Hematopoietic multipotent progenitor cell treated with erythropoietin and hydrocortisone succinate and interleukin-3 and kit ligand, for 15 days (in vitro differentiated cells): ENCODE results near the gene CPAMD8.

Experiments
- DNase-seq: peaks from one replicate; pipeline ENCODE4 v3.0.0-alpha.2; 2015; ENCODE audit warnings: low spot score

The CPAMD8 gene

DNA sequence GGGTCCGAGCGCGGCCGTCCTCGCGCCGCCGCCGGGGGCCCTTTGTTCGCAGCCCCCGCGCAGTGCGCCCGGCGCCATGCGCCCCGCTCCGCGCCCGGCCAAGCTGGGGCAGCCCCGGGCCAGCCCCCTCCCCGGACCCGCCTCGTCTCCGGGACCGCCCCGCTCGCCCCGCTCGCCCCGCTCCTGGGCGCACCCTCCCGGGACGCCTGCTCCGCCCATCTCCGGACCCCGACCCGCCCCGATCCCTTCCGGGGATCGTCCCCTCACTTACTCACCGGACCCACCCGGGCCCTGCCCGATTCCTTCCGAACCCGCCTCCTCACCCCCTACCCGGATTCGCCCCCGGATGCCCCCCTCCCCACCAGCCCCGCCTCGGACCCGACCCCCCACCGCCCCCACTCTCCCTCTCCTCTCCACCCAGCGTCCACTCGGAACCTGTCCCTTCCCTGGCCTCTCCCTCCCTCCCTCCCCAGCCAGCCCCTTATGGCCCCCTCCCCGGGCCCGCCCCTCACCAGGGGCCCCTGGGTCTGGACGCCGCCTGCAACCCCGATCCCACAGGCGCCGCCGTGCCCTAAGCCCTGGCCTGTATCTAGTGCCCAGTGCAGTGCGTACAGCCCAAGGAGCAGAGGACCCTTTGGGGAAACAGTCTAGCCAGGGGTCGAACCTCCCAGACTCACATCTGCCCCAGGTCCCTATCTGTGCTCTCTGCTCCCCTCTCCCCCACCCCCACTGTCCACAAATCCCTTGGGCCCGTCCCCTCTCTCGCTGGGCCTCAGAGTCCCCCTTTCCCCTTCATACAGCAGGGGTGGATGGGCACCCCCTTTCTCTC lies at the start of gene CPAMD8:
Gene CPAMD8, minus strand, starts transcription at position 105 of the 829 bp plus-strand sequence. CDS start 168 bp downstream, outside the sequence.
- no peak for DNase-seq

DNA sequence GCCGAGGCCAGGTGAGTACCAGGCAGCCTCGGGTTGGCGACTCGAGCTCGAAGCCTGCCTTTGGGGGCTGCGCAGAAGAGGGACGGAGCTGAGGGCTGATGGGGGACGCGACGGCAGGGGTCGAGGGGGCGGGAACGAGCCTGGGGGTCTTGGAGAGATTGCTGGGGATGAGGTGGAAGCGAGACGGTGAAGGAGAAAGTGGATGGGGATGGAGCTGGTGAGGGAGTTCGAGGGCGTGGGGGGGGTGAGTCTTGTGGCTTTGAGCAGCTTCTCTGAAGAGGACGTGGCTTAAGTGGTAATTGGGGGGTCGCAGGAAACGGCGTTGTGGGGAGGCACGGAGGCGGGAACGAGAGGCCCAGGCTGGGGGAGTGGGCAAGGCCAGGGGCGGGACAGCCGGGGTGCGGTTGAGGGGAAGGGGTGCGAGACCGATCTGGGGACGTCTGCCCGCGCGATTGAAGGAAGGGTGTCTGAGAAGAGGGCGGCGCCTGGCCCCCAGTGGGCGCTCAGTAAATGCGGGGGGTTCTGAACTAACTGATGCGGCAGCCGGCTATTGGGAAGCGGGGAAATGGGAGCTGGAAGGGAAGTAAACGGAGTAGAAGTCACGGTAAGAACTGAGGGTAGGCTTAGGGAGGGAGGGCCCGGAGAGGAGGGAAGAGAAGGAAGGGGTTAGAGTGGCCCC lies 49.4 kb upstream of the CPAMD8 start:
- DNase-seq = peak; percentile 16

DNA sequence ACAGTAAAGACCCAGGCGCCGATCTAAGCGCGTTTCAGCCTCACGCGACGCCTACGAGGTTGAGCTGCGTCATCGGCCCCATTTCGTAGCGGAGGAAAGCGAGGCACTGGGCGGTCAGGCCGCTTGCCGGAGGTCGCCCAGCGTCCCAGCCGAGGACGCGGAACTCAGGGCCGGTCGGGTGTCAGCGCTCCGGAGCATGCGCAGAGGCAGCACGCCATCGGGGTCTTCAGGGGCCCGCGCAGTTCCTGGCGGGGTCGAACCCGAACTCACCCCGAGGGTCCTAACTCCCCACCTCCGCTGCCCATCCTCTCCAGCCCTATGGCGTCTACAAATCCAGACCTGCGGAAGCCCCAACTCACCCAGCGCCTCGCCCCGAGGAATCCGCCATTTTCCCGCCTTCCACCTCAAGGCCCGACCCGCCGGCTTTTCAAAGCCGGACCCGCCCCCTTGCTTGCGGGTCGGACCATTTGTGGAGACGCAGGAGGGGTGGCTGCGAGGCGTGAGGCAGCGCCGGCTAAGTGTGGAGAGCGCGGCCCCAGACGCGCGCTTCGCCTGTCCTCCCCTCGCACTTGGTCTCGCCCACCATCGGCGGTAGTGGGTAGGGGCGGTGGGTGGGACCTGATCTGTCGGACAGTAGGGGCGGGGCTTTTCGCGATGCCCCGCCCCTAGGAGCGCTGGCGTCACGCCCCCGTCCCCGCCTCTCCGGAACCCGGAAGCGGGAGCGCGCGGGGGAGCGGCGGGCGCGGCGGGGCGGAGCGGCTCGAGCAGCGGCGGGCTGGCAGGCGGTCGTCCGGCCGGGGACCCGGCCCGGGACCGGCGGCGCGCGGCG lies 48.6 kb upstream of the CPAMD8 start, which contains the start of the genes HAUS8 and MYO9B:
Gene HAUS8, minus strand, starts transcription at position 418 of the 829 bp plus-strand sequence. Its CDS starts 30 bp downstream, at position 388.
Gene MYO9B, plus strand, starts transcription at position 743 of the 829 bp plus-strand sequence. CDS start 25,941 bp downstream, outside the sequence.
- peak; percentile 99 for DNase-seq

DNA sequence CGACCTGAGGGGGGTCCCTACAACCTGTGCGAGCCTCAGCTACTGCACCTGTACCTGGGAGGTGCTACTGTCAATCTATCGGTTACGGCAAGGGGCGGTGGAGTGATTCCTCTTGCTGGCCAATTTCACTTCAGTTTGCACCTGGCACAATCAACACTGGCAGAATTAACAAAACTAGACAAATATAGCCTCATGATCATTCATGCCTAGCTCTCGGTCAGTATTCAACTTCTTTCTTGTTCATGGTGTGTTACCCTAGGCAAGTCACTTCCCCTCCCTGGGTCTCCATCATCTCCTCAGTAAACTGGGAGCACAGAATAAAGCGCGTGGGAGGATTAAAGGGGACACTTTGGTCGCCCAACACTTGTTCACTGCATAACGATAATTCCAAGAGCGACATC lies 48.0 kb upstream of the CPAMD8 start:
- DNase-seq = no peak

DNA sequence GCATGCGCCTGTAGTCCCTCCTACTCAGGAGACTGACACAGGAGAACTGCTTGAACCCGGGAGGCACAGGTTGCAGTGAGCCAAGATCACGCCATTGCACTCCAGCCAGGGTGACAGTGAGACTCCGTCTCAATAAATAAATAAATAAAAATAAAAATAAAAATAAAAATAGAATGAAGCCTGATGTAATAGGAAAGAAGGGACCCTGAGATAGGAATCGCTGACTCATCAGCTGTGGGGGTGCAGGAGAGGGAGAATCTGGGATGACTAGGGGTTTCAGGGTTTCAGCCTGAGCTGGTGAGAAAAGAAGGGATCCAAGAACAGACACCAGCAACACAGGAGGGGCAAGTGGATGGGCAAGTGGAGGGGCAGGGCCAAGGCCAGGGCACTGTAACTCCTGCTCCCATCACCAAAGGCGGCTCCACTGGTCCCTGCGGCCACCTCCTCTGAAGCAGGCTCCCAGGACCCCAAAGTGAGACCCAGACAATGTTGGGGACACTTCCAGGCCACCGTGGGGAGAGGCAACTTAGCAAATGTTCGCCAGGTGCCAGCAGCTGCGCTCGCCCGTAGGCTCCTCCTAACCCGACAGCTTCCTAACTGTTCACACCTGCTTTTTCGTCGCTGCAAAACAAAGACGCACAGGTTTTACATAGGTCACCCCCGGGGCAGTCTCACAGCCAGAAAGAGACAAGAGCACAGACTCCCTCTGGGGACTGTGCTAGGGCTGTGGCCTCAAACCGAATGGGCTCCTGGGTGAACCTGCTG lies 47.4 kb upstream of the CPAMD8 start:
- DNase-seq = peak; percentile 53

DNA sequence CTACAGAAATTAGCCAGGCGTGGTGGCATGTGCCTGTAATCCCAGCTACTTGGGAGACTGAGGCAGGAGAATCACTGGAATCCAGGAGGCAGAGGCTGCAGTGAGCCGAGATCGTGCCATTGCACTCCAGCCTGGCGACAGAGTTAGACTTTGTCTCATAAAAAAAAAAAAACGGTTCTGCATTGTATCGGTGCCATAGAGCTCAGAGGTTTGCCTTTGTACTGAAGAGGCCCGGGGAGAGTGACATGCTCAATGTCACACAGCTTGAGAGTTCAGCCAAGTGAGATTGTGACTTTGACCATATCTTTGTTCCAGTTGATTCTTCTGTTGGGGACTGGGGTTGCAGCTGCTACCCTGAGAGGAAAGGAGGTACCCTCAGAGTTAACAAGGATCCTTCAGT lies 44.3 kb upstream of the CPAMD8 start:
- DNase-seq = no peak

DNA sequence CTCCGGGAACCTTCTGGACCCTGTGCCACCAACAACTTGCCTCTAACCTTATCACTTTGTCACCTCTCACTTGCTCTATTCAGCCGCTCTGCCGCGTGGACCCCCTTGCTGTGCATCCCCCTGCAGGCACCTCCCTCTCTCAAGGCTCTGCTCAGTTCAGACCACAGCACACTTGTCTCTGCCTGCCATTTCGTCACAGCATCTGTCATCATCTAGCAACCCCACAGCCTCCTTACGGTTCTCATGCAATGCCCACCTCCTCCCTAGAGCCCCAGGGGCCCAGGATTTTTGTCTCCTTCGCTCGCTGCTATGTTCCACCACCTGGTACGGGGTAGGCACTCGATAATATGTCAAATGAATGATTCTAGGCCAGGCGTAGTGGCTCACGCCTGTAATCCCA lies 43.8 kb upstream of the CPAMD8 start:
- DNase-seq = no peak

DNA sequence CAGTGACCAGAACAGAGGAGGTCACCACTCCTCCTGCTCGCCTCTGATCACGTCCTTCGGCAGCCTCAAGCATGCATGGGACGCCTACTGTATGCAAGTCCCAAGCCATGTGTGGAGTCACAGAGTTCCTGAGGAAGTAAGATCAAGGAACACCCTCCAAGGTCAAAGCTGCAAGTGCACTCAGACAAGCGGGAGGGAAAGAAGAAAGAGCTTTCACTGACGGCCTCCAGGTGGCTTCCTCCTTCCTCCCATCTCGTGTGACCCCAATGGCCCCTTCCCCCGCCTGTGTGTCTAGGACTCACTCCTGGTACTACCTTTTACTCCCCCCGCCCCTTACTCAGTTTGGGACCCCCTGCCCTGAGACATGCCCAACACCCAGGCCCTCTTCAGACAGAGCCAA lies 42.6 kb upstream of the CPAMD8 start:
- no peak for DNase-seq

DNA sequence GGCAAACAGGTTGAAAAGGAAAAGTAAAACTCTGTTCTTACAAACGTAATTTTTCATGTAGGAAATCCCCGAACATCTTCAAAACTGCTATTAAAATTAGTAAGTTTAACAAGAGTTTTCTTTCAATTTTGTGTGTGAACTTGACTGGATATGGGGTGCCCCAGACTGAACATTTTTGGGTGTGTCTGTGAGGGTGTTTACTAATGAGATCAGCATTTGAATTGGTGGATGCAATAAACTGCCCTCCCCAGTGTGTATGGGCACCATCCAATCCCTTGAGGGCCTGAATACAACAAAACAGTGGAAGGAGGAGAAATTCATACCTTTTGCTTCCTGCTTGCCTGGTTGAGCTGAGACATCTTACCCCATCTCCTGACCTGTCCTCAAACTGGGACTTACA lies 36.8 kb upstream of the CPAMD8 start:
- DNase-seq = no peak

DNA sequence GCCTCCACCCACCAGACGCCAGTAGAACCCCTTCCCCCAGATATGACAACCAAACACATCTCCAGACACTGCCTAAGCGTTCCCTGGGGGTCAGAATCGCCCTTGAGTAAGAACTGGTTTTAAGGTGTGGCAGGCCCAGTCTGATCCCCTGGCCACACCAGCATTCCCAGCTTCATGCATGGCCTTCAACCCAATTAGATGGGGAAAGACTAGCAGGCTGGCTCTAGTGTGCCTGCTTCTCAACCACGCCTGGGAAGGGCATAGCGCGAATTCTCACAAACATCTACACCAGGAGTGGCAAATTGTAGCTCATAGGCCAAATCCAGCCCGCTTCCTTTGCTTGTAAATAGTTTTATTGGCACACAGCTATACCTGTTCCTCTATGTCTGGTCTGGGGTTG lies 35.1 kb upstream of the CPAMD8 start:
- no peak for DNase-seq

DNA sequence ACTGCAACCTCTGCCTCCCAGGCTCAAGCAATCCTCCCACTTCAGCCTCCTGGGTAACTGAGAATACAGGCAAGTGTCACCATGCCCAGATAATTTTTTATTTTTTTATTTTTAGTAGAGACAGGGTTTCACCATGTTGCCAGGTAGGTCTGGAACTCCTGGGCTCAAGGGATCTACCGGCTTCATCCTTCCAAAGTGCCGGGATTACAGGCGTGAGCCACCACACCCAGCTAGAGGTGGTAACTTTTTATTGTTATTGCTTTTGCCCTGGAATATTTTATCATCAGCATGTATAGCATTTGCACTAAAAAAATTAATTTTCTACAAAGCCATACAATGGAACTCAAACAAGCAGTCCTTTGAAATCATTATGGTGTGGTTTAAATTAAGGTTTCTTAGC lies 34.6 kb upstream of the CPAMD8 start:
- no peak for DNase-seq

DNA sequence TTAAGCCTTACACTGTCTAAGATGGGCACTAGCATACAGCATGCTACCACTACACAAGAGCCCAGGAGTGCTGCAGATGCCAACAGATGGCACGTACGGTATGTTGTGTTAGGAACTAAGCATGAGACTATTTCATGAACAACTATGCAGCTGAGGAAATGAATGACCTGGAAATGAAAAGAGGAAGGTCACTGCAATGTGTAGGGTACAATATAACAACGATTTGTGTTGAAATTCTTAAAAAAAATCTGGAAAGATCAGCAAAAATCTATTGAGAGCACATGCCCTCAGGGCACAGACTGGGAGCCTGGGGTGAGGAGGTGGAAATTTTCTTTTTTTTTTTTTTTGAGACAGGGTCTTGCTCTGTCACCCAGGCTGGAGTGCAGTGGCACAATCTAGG lies 34.2 kb upstream of the CPAMD8 start:
- no peak for DNase-seq

DNA sequence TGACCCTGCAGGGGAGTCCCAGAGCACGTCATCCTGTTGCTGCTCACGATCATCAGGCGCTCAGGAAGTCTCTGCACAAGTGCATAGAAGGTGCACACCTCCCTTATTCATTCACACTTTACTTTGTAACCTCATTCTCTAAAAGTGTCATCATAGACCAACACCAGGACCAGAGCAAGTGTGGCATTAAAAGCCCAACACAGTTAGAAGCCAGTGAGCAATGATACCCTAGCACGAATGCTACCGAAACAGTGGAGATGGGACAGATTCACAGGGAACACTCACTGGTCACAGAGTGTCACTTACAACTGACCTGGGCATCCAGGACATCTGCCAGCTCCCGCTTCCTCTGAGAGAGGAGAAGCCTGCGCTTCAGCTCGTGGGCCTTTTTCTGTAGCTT lies 31.6 kb upstream of the CPAMD8 start:
- DNase-seq = no peak

DNA sequence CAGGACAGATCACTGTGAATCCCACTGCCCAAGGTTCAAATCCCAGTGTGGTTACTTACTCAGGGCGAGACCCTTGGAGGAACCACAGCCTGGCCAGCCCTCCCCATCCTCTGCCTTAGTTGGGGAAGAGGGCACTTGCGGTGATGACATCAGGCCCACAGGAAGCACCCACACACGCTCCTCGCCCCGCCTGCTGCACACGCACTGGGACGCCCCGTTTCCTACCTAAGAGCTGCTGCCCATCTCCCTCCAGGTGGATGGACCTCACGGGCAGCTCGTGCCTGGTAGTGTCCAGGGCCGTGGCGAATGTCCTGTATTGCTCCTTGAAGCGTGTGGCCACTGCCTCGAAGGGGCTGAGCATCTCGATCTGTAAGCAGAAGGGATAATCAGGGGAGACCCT lies 29.0 kb upstream of the CPAMD8 start:
- DNase-seq = no peak

DNA sequence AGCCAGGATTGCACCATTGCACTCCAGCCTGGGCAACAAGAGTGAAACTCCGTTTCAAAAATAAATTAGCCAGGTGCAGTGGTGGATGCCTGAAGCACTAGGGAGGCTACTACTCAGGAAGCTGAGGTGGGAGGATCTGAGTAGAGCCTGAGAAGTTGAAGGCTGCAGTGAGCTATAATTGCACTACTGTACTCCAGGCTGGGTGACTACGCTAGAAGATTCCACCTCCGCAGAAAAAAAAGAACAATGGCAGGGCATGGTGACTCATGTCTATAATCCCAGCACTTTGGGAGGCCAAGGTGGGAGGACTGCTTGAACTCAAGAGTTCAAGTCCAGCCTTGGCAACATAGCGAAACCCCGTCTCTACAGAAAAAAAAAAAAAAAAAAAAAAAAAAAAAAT lies 28.1 kb upstream of the CPAMD8 start:
- DNase-seq = no peak

DNA sequence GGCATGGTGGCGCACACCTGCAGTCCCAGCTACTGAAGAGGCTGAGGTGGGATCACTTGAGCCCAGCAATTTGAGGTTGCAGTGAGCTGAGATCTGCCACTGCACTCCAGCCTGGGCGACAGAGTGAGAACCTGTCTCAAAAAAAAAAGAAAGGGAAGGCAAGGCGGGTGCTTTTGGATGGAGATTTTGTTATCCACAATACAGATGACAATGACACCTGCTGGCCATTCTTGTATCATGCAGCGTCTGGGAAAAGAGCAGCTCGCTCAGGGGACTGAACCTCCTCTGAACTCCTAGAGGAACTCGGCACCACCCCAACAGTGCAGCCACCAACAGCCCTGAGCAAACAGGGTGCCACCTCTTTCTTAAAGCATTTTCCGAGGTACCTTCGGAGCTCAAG lies 25.8 kb upstream of the CPAMD8 start:
- no peak for DNase-seq

DNA sequence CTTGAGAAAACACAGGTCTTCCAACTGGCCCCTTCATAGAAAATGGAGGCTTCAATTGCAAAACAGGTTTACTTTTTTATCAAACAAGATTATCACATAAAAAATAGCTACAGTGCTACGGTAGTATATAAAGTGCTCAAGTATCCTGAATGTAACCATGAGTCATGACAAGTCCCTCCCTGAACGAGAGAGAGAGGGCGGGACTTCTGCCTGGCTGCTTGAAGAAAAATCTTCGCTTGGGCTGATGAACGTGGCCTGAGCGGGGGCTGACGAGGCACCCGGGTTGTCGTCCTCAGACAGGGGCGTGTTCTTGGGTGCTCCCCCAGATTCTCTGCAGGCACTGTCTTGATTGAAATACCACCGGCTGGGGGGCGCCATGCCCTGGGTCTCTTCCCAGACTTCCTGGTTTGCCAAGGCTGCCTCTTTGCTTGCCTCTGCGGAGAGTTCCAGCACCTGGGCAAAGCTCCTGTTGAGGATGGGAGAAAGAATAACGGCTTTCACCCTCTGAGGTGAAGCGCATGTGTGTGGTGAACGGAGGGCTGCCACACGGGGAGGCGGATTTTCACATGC lies 23.2 kb upstream of the CPAMD8 start:
- DNase-seq = no peak

DNA sequence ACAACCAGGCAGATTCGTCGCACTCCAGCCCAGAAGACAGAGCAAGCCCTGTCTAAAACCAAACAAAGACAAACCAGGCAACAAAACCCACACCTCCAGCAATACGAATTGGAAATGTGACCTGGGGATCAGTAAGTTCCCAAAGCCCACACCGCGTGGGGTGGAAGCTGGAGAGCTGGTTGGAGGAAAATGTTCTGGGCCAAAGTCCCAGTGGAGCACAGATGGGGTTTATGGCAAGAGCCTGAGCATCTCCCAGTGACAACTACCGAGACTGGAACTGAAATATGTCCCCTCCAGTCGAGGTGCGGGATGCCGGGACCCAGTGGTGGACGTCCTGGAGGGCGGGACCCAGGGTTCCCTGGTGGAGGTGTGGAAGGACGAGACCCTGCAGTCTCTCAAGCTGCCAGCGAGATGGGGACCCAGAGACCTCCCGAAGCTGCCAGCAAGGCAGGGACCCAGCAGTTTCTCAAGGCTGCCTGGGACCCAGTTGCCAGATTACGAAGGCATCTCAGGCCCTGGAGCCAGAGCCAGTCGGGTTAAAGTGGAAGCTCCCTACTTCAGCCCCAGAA lies 22.4 kb upstream of the CPAMD8 start:
- DNase-seq = no peak

DNA sequence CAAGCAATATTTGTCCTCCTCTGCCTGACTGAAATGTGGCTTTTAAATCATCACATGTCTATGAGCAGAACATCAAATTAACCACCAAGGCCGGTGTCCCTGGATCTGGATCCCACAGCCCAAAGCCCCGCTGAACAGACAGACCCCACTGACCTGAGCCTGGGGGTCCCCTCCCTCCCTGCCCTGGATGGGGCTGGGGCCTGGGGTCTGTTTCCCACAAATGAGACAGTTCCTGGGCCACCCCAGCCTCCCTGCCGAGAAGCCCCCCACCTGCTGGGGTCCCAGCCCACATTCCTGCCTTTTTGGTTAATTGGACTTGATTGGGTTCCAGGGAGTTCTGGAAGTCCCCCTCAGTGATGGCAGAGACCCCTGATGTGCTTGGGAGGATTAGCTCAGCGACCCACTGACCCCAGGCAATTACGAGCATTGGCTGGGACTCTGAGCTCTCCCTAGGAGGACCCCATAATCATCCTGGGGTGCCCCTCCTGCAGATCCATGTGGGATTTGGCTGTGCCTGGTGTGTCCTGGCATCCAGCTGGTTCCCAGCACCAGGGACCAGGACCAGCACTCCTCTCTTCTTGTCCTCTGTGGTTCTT lies 19.4 kb upstream of the CPAMD8 start:
- no peak for DNase-seq

DNA sequence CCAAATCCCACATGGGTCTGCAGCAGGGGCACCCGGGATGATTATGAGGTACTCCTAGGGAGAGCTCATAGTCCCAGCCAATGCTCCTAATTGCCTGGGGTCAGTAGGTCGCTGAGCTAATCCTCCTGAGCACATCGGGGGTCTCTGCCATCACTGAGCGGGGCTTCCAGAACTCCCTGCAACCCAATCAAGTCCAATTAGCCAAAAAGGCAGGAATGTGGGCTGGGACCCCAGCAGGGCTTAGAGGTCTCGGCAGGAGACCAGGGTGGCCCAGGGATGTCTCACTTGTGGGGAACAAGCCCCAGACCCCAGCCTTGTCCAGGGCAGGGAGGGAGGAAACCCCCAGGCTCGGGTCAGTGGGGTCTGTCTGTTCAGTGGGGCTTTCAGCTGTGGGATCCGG lies 17.1 kb upstream of the CPAMD8 start:
- no peak for DNase-seq

DNA sequence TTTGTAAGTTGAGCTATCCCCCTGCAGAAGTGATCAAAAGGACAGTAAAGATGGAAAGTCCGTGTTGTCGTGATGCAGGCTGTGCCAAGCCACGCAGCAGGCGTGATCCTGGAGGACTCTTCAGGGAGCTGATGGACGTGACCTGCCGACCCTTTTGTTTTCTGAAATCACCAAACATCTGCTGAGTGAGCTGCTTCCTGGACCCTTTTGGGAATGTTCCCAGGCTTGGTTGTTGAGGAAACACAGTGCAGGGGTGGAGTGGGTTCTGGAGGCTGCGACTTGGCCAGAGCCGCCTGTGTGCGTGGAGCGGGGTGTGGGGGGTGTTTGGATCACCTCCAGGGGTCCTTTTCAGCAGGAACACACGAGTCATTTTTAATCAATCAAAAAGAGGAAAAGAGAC lies 15.4 kb upstream of the CPAMD8 start:
- no peak for DNase-seq
